ENCODE results near the gene IQSEC3. TPM values are rescaled to one million over a fixed set of nuclear protein-coding genes. Genes with fewer than 3 reads are reported as not detected.

IQSEC3 gene
- total and polyA plus RNA-seq, 2 of the 13 experiments (the other 11 are each of a cell fraction or from before 2014, with no cell fraction given): not detected

DNA sequence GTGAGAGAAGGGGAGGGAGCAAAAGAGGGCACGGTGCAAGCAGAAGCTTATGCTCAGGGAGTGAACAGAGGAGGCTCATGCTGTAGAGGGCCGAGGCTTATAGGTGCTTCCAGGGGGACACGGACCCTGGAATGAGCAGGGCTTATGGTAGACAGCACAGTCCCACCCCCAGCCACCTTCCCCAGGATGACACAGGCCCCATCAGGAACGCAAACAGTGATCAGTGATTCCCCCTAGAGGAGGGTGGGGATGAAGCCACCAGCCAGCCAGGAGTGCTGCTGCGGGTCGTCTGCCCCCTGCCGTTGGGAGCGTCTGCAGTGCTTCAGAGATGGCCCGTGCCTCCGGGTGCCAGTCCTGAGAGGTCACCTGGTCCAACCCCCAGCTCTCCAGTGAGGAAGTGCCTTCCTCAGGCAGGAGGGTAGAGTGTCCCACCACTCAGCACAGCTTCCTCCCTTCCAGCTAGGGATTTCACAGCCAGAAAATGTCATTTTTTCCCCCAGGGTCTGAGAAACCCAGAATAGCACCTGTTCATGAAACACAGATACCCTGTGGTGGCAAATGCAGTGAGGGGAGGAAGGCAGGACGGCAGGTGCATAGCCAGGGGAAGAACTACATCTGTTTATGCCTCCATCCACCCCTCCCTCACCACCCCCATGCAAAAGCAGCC lies 86.6 kb downstream of the IQSEC3 start (continued):
- TF ChIP-seq ZBTB46 (CRISPR knock-in tag; IDR thresholded peaks at IDR 0.05; ENCODE audit: borderline replicate concordance) (no peak), HDAC2 (CRISPR knock-in tag; IDR thresholded peaks at IDR 0.05) (0 out of 2 replicates have a peak, but pooled peaks have one; percentile 40), ZNF333 (CRISPR knock-in tag; IDR thresholded peaks at IDR 0.05; ENCODE audit: borderline replicate concordance) (no peak), ZNF251 (CRISPR knock-in tag; IDR thresholded peaks at IDR 0.05) (no peak), RXRB (CRISPR knock-in tag; IDR thresholded peaks at IDR 0.05; ENCODE audit: borderline replicate concordance) (no peak), DNMT1 (CRISPR knock-in tag; IDR thresholded peaks at IDR 0.05) (no peak), ZFP90 (CRISPR knock-in tag; IDR thresholded peaks at IDR 0.05; ENCODE audit: borderline replicate concordance) (0 out of 2 replicates have a peak, but pooled peaks have one; percentile 39), ZNF367 (CRISPR knock-in tag; IDR thresholded peaks at IDR 0.05; ENCODE audit: borderline replicate concordance) (no peak), AHDC1 (CRISPR knock-in tag; IDR thresholded peaks at IDR 0.05; ENCODE audit: borderline replicate concordance) (no peak), KAT8 (CRISPR knock-in tag; IDR thresholded peaks at IDR 0.05) (0 out of 2 replicates have a peak, but pooled peaks have one; percentile 19), ZMAT3 (CRISPR knock-in tag; conservative IDR thresholded peaks at IDR 0.05) (no peak), ZNF121 (CRISPR knock-in tag; IDR thresholded peaks at IDR 0.05) (no peak), ZNF550 (CRISPR knock-in tag; IDR thresholded peaks at IDR 0.05; ENCODE audit: borderline replicate concordance) (no peak), DPF2 (CRISPR knock-in tag; IDR thresholded peaks at IDR 0.05; ENCODE audit: borderline replicate concordance, low read depth) (no peak), NFE2L1 (CRISPR knock-in tag; IDR thresholded peaks at IDR 0.05; ENCODE audit: borderline replicate concordance) (no peak)
- TF ChIP-seq, protein P1, sequence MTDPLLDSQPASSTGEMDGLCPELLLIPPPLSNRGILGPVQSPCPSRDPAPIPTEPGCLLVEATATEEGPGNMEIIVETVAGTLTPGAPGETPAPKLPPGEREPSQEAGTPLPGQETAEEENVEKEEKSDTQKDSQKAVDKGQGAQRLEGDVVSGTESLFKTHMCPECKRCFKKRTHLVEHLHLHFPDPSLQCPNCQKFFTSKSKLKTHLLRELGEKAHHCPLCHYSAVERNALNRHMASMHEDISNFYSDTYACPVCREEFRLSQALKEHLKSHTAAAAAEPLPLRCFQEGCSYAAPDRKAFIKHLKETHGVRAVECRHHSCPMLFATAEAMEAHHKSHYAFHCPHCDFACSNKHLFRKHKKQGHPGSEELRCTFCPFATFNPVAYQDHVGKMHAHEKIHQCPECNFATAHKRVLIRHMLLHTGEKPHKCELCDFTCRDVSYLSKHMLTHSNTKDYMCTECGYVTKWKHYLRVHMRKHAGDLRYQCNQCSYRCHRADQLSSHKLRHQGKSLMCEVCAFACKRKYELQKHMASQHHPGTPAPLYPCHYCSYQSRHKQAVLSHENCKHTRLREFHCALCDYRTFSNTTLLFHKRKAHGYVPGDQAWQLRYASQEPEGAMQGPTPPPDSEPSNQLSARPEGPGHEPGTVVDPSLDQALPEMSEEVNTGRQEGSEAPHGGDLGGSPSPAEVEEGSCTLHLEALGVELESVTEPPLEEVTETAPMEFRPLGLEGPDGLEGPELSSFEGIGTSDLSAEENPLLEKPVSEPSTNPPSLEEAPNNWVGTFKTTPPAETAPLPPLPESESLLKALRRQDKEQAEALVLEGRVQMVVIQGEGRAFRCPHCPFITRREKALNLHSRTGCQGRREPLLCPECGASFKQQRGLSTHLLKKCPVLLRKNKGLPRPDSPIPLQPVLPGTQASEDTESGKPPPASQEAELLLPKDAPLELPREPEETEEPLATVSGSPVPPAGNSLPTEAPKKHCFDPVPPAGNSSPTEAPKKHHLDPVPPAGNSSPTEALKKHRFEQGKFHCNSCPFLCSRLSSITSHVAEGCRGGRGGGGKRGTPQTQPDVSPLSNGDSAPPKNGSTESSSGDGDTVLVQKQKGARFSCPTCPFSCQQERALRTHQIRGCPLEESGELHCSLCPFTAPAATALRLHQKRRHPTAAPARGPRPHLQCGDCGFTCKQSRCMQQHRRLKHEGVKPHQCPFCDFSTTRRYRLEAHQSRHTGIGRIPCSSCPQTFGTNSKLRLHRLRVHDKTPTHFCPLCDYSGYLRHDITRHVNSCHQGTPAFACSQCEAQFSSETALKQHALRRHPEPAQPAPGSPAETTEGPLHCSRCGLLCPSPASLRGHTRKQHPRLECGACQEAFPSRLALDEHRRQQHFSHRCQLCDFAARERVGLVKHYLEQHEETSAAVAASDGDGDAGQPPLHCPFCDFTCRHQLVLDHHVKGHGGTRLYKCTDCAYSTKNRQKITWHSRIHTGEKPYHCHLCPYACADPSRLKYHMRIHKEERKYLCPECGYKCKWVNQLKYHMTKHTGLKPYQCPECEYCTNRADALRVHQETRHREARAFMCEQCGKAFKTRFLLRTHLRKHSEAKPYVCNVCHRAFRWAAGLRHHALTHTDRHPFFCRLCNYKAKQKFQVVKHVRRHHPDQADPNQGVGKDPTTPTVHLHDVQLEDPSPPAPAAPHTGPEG (CRISPR knock-in tag; IDR thresholded peaks at IDR 0.05): no peak
